Measurements from ENCODE around the gene ZNF497. TPM values are rescaled to one million over a fixed set of nuclear protein-coding genes. Genes with fewer than 3 reads are reported as not detected.
A peak's percentile ranks its signal among the peaks of the same experiment; 100 is the strongest.

ZNF497 gene
- total RNA-seq, 1 donor = 0.86 TPM

- peak; percentile 16 for DNase-seq (ENCODE audit: low read depth)
- TF ChIP-seq, protein P1, sequence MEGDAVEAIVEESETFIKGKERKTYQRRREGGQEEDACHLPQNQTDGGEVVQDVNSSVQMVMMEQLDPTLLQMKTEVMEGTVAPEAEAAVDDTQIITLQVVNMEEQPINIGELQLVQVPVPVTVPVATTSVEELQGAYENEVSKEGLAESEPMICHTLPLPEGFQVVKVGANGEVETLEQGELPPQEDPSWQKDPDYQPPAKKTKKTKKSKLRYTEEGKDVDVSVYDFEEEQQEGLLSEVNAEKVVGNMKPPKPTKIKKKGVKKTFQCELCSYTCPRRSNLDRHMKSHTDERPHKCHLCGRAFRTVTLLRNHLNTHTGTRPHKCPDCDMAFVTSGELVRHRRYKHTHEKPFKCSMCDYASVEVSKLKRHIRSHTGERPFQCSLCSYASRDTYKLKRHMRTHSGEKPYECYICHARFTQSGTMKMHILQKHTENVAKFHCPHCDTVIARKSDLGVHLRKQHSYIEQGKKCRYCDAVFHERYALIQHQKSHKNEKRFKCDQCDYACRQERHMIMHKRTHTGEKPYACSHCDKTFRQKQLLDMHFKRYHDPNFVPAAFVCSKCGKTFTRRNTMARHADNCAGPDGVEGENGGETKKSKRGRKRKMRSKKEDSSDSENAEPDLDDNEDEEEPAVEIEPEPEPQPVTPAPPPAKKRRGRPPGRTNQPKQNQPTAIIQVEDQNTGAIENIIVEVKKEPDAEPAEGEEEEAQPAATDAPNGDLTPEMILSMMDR (IDR thresholded peaks at IDR 0.05; ENCODE audit: insufficient read depth, low read depth, low read length) = no peak
Observed at GRCh38 chr19:58374200-58374599, 11.6 kb upstream of the ZNF497 start.

GRCh38 chr19:58372311-58373133 is 10.0 kb upstream of the ZNF497 start:
- no peak for DNase-seq (ENCODE audit: low read depth)
- H3K4me3 ChIP-seq (ENCODE audit: low read depth, low read length) = no peak overlapping the region
- TF ChIP-seq, protein P1 (IDR thresholded peaks at IDR 0.05; ENCODE audit: insufficient read depth, low read depth, low read length) = peak; percentile 15

More at GRCh38 chr19:58374200-58374599, 11.6 kb upstream of the ZNF497 start:
- no peak overlapping the region for H3K4me3 ChIP-seq (ENCODE audit: low read depth, low read length)

DNA sequence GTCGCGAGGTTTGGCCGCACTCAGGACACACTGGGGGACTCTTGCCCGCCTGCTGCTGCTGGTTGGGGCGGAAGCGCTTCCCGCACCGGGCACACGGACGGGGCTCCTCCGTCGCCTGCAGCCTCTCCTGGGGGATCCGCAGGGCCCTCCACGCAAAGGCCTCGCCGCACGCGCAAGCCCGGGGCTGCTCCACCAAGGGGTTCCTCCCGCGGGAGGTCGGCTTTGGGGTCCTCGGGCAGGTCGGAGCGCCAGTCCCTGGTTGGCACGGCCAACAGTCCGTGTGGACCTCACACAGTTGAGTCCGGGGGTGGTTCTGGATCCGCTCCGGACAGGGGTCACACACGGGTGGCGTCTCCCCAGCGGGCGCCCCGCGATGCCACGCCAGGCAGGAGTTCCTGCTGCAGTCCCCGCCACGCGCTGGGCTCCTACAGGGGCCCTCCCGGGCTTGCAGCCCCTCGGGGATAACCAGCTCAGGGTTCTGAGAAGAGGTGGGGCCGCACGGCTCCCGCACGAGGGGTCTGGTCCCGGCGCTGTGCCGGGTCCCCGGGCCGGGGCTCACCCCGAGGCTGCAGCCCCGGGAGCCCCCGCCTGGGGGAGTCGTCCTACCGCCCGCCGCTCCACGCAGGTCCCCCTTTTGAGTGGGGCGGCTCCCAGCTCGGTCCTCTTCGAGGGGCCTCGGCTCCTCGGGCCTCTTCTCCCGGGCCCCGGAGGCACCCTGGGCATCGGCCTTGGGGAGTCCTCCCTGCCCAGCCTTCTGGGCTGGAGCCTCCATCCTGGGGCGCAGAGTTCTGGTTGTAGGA is 6.2 kb upstream of the ZNF497 start:
- H3K4me3 ChIP-seq (ENCODE audit: low read depth, low read length) = no peak overlapping the region
- no peak for DNase-seq (ENCODE audit: low read depth)
- TF ChIP-seq, protein P1 (IDR thresholded peaks at IDR 0.05; ENCODE audit: insufficient read depth, low read depth, low read length) = no peak

- TF ChIP-seq, protein P1 (IDR thresholded peaks at IDR 0.05; ENCODE audit: insufficient read depth, low read depth, low read length) = no peak
- DNase-seq (ENCODE audit: low read depth) = no peak
- no peak overlapping the region for H3K4me3 ChIP-seq (ENCODE audit: low read depth, low read length)
Observed at GRCh38 chr19:58367698-58368454, 5.3 kb upstream of the ZNF497 start.

DNA sequence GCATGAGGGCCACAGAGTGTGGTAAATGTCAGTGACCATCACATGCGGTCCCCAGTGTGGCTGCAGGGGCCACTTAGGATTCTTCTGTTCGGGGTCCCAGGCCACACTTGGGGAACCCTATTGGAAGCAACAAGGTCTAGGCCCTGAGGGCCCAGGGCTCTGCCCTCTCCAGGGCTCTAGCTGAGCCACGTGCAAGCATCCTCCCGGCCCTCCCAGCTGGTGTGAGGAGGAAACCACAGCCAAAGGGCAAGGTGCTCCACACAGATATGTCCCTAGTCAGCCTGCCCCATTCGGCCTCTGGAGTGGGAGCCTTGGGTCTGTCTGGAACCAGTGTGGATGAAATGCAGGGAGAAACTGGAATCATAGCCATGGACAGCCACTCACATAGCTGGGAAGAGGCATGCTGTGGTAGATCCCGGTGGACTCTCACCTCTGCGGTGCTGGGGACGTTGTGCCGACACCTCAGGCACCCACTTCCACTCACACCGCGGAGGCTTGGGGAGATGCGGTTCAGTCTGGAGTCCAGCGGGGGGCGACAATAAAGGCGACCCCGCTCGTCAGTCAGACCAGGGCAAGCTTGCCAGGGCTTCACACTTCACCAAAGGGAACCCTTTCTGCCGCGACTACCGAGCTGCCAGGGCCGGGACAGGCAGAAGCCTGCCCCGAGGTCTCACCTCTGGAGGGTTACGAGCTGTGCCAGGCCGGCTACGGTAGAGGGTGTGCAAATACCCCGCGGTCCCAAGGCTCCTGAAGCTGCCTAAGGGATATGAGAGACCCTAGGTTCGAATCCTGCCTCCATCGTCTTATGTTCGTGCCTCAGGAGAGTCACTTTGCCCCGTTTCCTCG is 4.3 kb upstream of the ZNF497 start:
- TF ChIP-seq, protein P1 (IDR thresholded peaks at IDR 0.05; ENCODE audit: insufficient read depth, low read depth, low read length) = no peak
- DNase-seq (ENCODE audit: low read depth) = no peak
- H3K4me3 ChIP-seq (ENCODE audit: low read depth, low read length) = no peak overlapping the region

DNA sequence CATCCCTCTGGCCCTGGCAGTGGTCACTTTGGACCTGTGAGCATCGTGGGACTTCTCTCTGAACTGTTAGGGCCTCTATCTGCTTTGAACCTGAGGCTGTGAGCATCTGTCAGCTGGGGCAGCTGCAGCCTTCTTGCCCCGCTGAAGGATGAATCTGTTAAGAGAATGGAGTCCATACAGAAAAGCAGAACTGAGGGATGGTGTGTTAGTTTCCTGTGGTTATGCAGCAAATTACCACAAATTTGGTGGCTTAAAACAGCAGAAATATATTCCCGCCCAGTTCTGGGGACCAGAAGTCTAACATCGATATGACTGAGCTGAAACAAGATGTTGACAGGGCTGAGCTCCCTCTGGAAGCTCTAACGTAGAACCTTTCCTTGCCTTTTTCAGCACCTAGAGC is 1.6 kb upstream of the ZNF497 start:
- TF ChIP-seq, protein P1 (IDR thresholded peaks at IDR 0.05; ENCODE audit: insufficient read depth, low read depth, low read length) = no peak
- DNase-seq (ENCODE audit: low read depth) = no peak
- no peak overlapping the region for H3K4me3 ChIP-seq (ENCODE audit: low read depth, low read length)

Measured in fibroblast of villous mesenchyme (primary cell).